ENCODE results near the gene DPP10.

Gene DPP10

GRCh38 chr2:114515882-114516281 lies 73.4 kb downstream of the DPP10 start:
- TF ChIP-seq ZNF792 (tag by site-specific recombination; IDR thresholded peaks at IDR 0.05) = no peak
- no peak for TF ChIP-seq ZNF426 (tag by site-specific recombination; IDR thresholded peaks at IDR 0.05)
- no peak for TF ChIP-seq PBX3 (CRISPR knock-in tag; IDR thresholded peaks at IDR 0.05)
- TF ChIP-seq ZNF175 (tag by site-specific recombination; IDR thresholded peaks at IDR 0.05) = no peak
- TF ChIP-seq ZNF16 (tag by site-specific recombination; IDR thresholded peaks at IDR 0.05; ENCODE audit: low read depth) = no peak
- no peak for TF ChIP-seq ZBTB6 (tag by site-specific recombination; IDR thresholded peaks at IDR 0.05)
- TF ChIP-seq ZNF155 (tag by site-specific recombination; IDR thresholded peaks at IDR 0.05) = no peak
- no peak for TF ChIP-seq PRDM1 (tag by site-specific recombination; IDR thresholded peaks at IDR 0.05)
- no peak for TF ChIP-seq ZNF580 (tag by site-specific recombination; IDR thresholded peaks at IDR 0.05)
- TF ChIP-seq ZSCAN5A (tag by site-specific recombination; IDR thresholded peaks at IDR 0.05) = no peak
- TF ChIP-seq ZNF548 (tag by site-specific recombination; IDR thresholded peaks at IDR 0.05) = no peak
- TF ChIP-seq ZNF664 (tag by site-specific recombination; IDR thresholded peaks at IDR 0.05) = no peak
- TF ChIP-seq ZNF248 (tag by site-specific recombination; IDR thresholded peaks at IDR 0.05) = no peak
- no peak for TF ChIP-seq KLF7 (tag by site-specific recombination; IDR thresholded peaks at IDR 0.05; ENCODE audit: borderline replicate concordance)
- Histone ChIP-seq H3K9me3 (ENCODE audit: control insufficient read depth, insufficient read depth, low read depth, low read length) (no peaks in the 10 kb centered on the region), H3K36me3 (ENCODE audit: control insufficient read depth in 2 of 2, insufficient read depth in 1 of 2, low read length in 2 of 2) (no peaks in the 10 kb centered on the region), H3K4me1 (ENCODE audit: control insufficient read depth, insufficient read depth, low read length) (no peaks in the 10 kb centered on the region), H3K4me3 (ENCODE audit: low read depth, low read length) (no peak overlapping the region), H3K27ac (ENCODE audit: extremely low read depth, low read depth, low read length) (no peak overlapping the region)
- CTCF ChIA-PET = no interaction called here
- POLR2A ChIA-PET = no interaction called here

- CTCF ChIA-PET = no interaction called here
- TF ChIP-seq ZNF311 (tag by site-specific recombination; IDR thresholded peaks at IDR 0.05; ENCODE audit: borderline replicate concordance) (no peak), SCRT2 (tag by site-specific recombination; IDR thresholded peaks at IDR 0.05) (no peak), REPIN1 (tag by site-specific recombination; IDR thresholded peaks at IDR 0.05; ENCODE audit: low read depth) (no peak), ZNF791 (tag by site-specific recombination; IDR thresholded peaks at IDR 0.05) (no peak)
Measured at GRCh38 chr2:114517580-114517979, 75.1 kb downstream of the DPP10 start.

GRCh38 chr2:114518738-114519137 lies 76.3 kb downstream of the DPP10 start:
- Histone ChIP-seq H3K4me3 (ENCODE audit: low read depth, low read length) (no peak overlapping the region), H3K27ac (ENCODE audit: extremely low read depth, low read depth, low read length) (no peak overlapping the region), H3K4me1 (ENCODE audit: control insufficient read depth, insufficient read depth, low read length) (no peaks in the 10 kb centered on the region), H3K36me3 (ENCODE audit: control insufficient read depth in 2 of 2, insufficient read depth in 1 of 2, low read length in 2 of 2) (no peaks in the 10 kb centered on the region), H3K9me3 (ENCODE audit: control insufficient read depth, insufficient read depth, low read depth, low read length) (no peaks in the 10 kb centered on the region)
- ChIA-PET CTCF (no interaction called here), POLR2A (no interaction called here)
- TF ChIP-seq ZNF621 (tag by site-specific recombination; IDR thresholded peaks at IDR 0.05) (no peak), SP2 (tag by site-specific recombination; IDR thresholded peaks at IDR 0.05) (no peak), ZNF560 (tag by site-specific recombination; IDR thresholded peaks at IDR 0.05; ENCODE audit: borderline replicate concordance) (no peak), ZNF514 (tag by site-specific recombination; IDR thresholded peaks at IDR 0.05) (no peak), ZNF518A (tag by site-specific recombination; conservative IDR thresholded peaks at IDR 0.05; ENCODE audit: low read depth) (no peak), ZNF596 (tag by site-specific recombination; IDR thresholded peaks at IDR 0.05) (no peak), ZNF366 (tag by site-specific recombination; conservative IDR thresholded peaks at IDR 0.05) (no peak), SCRT1 (tag by site-specific recombination; IDR thresholded peaks at IDR 0.05; ENCODE audit: borderline replicate concordance) (no peak), ZNF664 (tag by site-specific recombination; IDR thresholded peaks at IDR 0.05) (no peak)

More at GRCh38 chr2:114517580-114517979, 75.1 kb downstream of the DPP10 start:
- no peaks in the 10 kb centered on the region for H3K36me3 ChIP-seq (ENCODE audit: control insufficient read depth in 2 of 2, insufficient read depth in 1 of 2, low read length in 2 of 2)
- POLR2A ChIA-PET = no interaction called here
- no peaks in the 10 kb centered on the region for H3K9me3 ChIP-seq (ENCODE audit: control insufficient read depth, insufficient read depth, low read depth, low read length)
- H3K4me3 ChIP-seq (ENCODE audit: low read depth, low read length) = no peak overlapping the region
- H3K27ac ChIP-seq (ENCODE audit: extremely low read depth, low read depth, low read length) = no peak overlapping the region
- no peaks in the 10 kb centered on the region for H3K4me1 ChIP-seq (ENCODE audit: control insufficient read depth, insufficient read depth, low read length)
